HepG2 (cell line): ENCODE data around the gene CASKIN1. TPM values are rescaled to one million over a fixed set of nuclear protein-coding genes. Genes with fewer than 3 reads are reported as not detected.
A peak's percentile ranks its signal among the peaks of the same experiment; 100 is the strongest.

Experiments
- E2F5 ChIP-seq: sonication (generic); formaldehyde crosslinking; conservative IDR thresholded peaks from 2 replicates; pipeline ENCODE4 v1.4.0; 2020; ENCODE audit warnings: missing genetic modification reagents
- HMG20B ChIP-seq: conservative IDR thresholded peaks from 2 replicates; pipeline ENCODE4 v1.6.1; 2016; ENCODE audit warnings: missing genetic modification reagents, missing compliant biosample characterization
- IRF1 ChIP-seq: sonication (generic); formaldehyde crosslinking; IDR thresholded peaks from 2 replicates; pipeline ENCODE4 v1.4.0; 2020; ENCODE audit warnings: low read depth, mild to moderate bottlenecking, missing genetic modification reagents
- IRF2 ChIP-seq: IDR thresholded peaks from 2 replicates; pipeline ENCODE4 v1.6.1; 2018; ENCODE audit warnings: missing genetic modification reagents, missing compliant biosample characterization
- KAT8 ChIP-seq: IDR thresholded peaks from 2 replicates; pipeline ENCODE4 v1.6.1; 2016; ENCODE audit warnings: missing genetic modification reagents, missing compliant biosample characterization
- NFKB2 ChIP-seq: sonication (generic); formaldehyde crosslinking; IDR thresholded peaks from 2 replicates; pipeline ENCODE4 v1.4.0; 2020; ENCODE audit warnings: missing genetic modification reagents, borderline replicate concordance
- PTBP1 ChIP-seq: fragments of 200-400 bp; formaldehyde crosslinking; IDR thresholded peaks from 2 replicates; pipeline ENCODE4 v1.6.1; 2018; ENCODE audit warnings: low read length, low read depth; ENCODE audit not compliant: poor library complexity, severe bottlenecking
- RFXAP ChIP-seq: sonication (generic); formaldehyde crosslinking; IDR thresholded peaks from 2 replicates; pipeline ENCODE4 v1.4.0; 2020; ENCODE audit warnings: missing genetic modification reagents, borderline replicate concordance
- SNAI1 ChIP-seq: sonication (generic); formaldehyde crosslinking; IDR thresholded peaks from 2 replicates; pipeline ENCODE4 v1.5.0; 2020; ENCODE audit warnings: mild to moderate bottlenecking, missing genetic modification reagents, borderline replicate concordance
- XRCC5 ChIP-seq: fragments of 200-400 bp; formaldehyde crosslinking; optimal IDR thresholded peaks from 2 replicates; pipeline ENCODE3; 2017; ENCODE audit warnings: mild to moderate bottlenecking, low read length
- ZFYVE20 ChIP-seq: sonication (generic); formaldehyde crosslinking; IDR thresholded peaks from 2 replicates; pipeline ENCODE4 v1.8.0; 2023; ENCODE audit warnings: low read depth, mild to moderate bottlenecking, moderate library complexity, missing genetic modification reagents, borderline replicate concordance
- ZNF484 ChIP-seq: sonication (generic); formaldehyde crosslinking; IDR thresholded peaks from 2 replicates; pipeline ENCODE4 v1.5.1; 2020; ENCODE audit warnings: mild to moderate bottlenecking, low read depth, missing genetic modification reagents, borderline replicate concordance
- ZNF496 ChIP-seq: sonication (generic); formaldehyde crosslinking; IDR thresholded peaks from 2 replicates; pipeline ENCODE4 v1.8.1; 2023; ENCODE audit warnings: mild to moderate bottlenecking, moderate library complexity, missing genetic modification reagents; ENCODE audit not compliant: insufficient replicate concordance
- ZNF646 ChIP-seq: sonication (generic); formaldehyde crosslinking; IDR thresholded peaks from 2 replicates; pipeline ENCODE4 v1.9.0; 2021; ENCODE audit warnings: mild to moderate bottlenecking, missing genetic modification reagents
- ZNF709 ChIP-seq: sonication (generic); formaldehyde crosslinking; IDR thresholded peaks from 2 replicates; pipeline ENCODE4 v1.5.0; 2020; ENCODE audit warnings: mild to moderate bottlenecking, missing genetic modification reagents
- ZNF746 ChIP-seq: sonication (generic); formaldehyde crosslinking; IDR thresholded peaks from 2 replicates; pipeline ENCODE4 v1.8.0; 2022; ENCODE audit warnings: mild to moderate bottlenecking, missing genetic modification reagents
- ZNF879 ChIP-seq: sonication (generic); formaldehyde crosslinking; IDR thresholded peaks from 2 replicates; pipeline ENCODE4 v1.8.1; 2023; ENCODE audit warnings: missing genetic modification reagents
- polyA plus RNA-seq, 8 experiments: library from polyadenylated mRNA; depleted of rRNA in 3 of 8; stranded (reverse) in 7 of 8; unstranded in 1 of 8; fragments of >200 nt; fragmentation: Illumina TruSeq in 4 of 8; extraction: Trizol in 4 of 8; gene quantifications; 2 replicates each; pipeline versions ENCODE4 v1.2.1 to v1.2.3, GENCODE V29; 2011 to 2016; ENCODE audit warnings: low read depth in 4 of 8, missing spikeins in 1 of 8, mixed read lengths in 1 of 8; ENCODE audit not compliant: insufficient read depth in 1 of 8
- total RNA-seq, 5 experiments: library from RNA; depleted of rRNA; stranded (reverse); fragments of >200 nt; fragmentation: Illumina TruSeq; extraction: Trizol; gene quantifications; 2 replicates each; pipeline ENCODE4 v1.2.3, GENCODE V29; 2016; ENCODE audit warnings: low read depth in 1 of 5
- TF ChIP-seq, protein P1 (sequence below): sonication (generic); formaldehyde crosslinking; conservative IDR thresholded peaks from 2 replicates; pipeline ENCODE4 v1.4.0; 2020; ENCODE audit warnings: missing genetic modification reagents

CASKIN1 gene
- total and polyA plus RNA-seq, 2 of the 13 experiments (the other 11 are each of a cell fraction or from before 2014, with no cell fraction given), result 1.2 to 2.2 TPM

- TF ChIP-seq ZNF646 (CRISPR knock-in tag) (no peak), XRCC5 (peak; percentile 21), HMG20B (no peak), ZFYVE20 (no peak), ZNF709 (no peak), IRF1 (no peak), SNAI1 (CRISPR knock-in tag) (no peak), IRF2 (CRISPR knock-in tag) (peak; percentile 67; the same call in 1 of the 2 replicates), ZNF879 (no peak), ZNF496 (CRISPR knock-in tag) (no peak), NFKB2 (CRISPR knock-in tag) (peak; percentile 32; the same call in 1 of the 2 replicates), PTBP1 (no peak), ZNF484 (CRISPR knock-in tag) (no peak), KAT8 (peak; percentile 90), E2F5 (no peak; the same call in 1 of the 2 replicates), ZNF746 (peak; percentile 61; the same call in 1 of the 2 replicates), RFXAP (CRISPR knock-in tag) (peak; percentile 43; the same call in 1 of the 2 replicates)
- TF ChIP-seq, protein P1, sequence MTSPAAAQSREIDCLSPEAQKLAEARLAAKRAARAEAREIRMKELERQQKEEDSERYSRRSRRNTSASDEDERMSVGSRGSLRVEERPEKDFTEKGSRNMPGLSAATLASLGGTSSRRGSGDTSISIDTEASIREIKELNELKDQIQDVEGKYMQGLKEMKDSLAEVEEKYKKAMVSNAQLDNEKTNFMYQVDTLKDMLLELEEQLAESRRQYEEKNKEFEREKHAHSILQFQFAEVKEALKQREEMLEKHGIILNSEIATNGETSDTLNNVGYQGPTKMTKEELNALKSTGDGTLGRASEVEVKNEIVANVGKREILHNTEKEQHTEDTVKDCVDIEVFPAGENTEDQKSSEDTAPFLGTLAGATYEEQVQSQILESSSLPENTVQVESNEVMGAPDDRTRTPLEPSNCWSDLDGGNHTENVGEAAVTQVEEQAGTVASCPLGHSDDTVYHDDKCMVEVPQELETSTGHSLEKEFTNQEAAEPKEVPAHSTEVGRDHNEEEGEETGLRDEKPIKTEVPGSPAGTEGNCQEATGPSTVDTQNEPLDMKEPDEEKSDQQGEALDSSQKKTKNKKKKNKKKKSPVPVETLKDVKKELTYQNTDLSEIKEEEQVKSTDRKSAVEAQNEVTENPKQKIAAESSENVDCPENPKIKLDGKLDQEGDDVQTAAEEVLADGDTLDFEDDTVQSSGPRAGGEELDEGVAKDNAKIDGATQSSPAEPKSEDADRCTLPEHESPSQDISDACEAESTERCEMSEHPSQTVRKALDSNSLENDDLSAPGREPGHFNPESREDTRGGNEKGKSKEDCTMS, result no peak
Measured at GRCh38 chr16:2223221-2223941, 27.0 kb upstream of the CASKIN1 start, which contains the start of gene E4F1 (continued).
